AG10803 (cell line): ENCODE results near the gene HES6.

Experiments
- DNase-seq: peaks from one replicate; pipeline ENCODE4 v3.0.0; 2010; ENCODE audit warnings: low read depth
- H3K4me3 ChIP-seq: 2 replicates; pipeline ENCODE4 v1.5.1; 2011; ENCODE audit warnings: mild to moderate bottlenecking, low read length, control low read depth
- TF ChIP-seq, protein P1 (sequence below): conservative IDR thresholded peaks from 2 replicates; pipeline ENCODE4 v1.5.1; 2011; ENCODE audit warnings: mild to moderate bottlenecking, low read length, control low read depth, inconsistent platforms

HES6 gene

DNA sequence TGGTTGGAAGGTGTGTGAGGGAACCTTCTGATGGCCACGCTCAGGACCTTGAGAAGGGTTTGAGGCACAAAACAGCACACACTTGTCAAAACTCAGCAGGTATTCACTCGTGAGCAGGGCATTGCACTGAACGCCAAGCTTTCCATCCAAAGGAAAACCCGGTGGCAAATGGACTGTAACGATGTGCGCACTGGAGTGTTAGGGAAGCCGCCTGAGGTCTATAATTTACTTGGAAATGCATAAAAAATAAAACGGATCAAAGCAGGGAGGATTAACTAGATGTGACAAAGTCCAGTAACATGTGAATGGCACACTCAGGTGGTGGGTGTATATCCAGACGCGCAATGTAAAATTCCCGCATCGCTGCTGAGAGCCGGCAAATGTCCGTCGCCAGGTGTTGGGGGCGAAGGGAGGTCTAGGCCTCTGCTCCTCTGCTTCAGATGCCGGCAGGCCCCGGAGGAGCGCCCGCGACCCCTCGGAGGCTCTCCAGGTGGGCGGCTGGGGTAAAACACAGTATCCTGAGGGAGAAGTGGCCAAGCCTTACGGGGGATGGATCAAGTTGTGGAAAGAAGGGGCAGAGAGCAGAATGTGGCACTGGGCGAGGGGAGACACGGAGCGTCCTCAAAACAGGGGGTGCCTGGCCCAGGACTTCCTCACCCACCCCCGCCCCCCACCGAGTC is 15.3 kb downstream of the HES6 start:
- no peak overlapping the region for H3K4me3 ChIP-seq
- DNase-seq, result no peak
- TF ChIP-seq, protein P1, sequence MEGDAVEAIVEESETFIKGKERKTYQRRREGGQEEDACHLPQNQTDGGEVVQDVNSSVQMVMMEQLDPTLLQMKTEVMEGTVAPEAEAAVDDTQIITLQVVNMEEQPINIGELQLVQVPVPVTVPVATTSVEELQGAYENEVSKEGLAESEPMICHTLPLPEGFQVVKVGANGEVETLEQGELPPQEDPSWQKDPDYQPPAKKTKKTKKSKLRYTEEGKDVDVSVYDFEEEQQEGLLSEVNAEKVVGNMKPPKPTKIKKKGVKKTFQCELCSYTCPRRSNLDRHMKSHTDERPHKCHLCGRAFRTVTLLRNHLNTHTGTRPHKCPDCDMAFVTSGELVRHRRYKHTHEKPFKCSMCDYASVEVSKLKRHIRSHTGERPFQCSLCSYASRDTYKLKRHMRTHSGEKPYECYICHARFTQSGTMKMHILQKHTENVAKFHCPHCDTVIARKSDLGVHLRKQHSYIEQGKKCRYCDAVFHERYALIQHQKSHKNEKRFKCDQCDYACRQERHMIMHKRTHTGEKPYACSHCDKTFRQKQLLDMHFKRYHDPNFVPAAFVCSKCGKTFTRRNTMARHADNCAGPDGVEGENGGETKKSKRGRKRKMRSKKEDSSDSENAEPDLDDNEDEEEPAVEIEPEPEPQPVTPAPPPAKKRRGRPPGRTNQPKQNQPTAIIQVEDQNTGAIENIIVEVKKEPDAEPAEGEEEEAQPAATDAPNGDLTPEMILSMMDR, result no peak

DNA sequence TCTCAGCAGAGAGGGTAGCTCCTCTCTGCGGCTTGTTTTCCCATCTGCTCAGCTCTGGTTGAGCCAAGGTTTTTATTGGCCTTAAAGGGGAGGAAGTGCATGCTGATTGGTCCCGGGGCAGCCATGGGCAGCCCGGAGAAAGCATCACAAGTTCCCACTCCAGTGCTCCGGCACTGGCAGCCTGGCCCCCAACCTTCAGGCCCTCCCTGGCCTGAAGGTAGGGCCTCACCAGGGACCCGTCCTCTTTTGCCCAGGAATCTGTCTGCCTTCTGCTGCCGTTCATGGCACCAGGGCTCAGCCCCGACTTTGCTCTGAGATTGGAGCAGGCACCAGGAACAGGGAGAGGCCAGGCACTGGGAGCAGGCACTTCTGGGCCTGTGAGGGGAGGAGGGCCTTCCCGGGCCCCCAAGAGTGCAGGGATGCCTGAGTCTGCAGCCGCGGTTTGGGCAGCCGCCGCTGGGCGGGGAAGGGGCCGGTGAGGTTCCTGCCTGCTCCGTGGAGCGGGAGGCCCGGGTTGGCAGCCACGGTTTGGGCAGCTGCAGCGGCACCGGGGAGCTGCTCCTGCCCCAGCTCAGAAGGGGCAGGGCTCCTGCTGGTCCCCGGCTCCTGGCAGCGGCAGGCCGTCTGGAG is 18.8 kb downstream of the HES6 start:
- peak overlapping the region; percentile 27 for H3K4me3 ChIP-seq
- TF ChIP-seq, protein P1, result no peak
- DNase-seq, result peak; percentile 36

DNA sequence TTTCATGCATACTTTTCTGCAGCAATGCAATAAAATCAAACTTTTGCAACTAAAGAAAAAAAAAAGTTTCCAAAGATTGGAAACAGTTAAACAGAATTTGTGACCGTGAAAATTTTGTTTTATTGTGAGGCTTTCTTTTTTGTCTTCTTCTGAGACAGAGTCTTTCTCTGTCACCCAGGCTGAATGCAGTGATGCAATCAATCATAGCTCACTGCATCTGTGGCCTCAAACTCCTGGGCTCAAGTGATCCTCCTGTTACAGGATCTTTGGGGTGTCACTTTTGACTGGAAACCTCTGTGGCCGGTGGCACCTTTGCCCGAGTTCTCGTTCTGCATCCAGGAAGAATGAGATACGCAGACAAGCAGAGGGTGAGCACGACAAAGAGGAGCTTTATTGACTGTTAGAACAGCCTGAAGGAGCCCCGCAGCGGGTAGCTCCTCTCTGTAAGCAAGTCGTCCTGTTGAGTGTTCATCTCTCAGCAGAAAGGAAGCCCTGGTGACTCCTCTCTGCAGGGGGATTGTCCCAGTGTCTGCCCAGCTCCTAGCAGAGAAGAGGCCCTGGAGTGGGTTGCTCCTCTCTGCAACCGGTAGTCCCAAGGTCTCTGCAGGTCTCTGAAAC is 19.5 kb downstream of the HES6 start:
- TF ChIP-seq, protein P1, result no peak
- H3K4me3 ChIP-seq, result no peak overlapping the region
- DNase-seq, result no peak

DNA sequence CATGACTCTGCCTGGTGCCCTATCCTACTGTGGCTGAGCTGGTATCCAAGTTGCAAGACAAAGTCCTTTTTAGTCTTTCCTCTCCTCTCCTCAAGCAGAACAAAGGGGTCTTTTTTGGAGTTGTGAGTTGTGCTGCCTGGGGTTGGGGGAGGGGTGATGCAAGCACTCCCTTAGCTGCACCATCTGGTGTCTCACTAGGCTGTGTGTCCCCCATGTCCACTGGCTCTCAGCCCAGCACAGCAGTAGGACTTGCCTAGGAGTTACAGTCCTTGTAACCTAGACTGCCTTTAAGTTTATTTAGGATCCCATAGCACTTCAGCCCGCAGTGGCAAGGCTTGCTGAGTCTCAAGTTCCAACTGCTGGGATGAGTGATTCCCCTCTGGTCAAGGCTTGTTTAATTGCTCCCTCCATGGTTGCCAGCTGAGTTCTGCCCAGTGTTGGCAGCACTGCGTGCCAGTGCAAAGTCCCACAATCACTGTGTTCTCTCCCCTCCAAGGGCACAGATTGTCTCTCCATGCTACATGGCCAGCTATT is 23.1 kb downstream of the HES6 start:
- H3K4me3 ChIP-seq, result no peak overlapping the region
- TF ChIP-seq, protein P1, result no peak
- no peak for DNase-seq

DNA sequence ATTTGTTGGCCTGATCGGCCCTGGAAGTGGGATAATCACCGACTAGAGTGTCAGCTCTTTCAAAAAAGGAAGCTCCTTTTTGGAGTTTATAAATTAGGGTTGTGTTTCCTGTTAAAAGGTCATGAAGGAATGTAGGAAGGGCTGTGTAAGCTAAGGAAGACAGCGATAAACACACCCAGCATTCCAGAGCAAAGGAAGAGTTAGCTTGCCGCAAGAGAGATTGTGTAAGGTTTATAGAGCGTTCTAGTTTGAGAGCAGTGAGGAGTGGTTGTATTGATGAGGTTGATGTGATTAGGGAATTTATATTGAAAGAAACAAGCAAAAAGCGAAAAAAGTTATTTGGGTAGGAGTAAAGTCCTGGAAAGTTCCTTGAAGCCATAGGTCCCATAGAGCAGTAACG is 32.8 kb downstream of the HES6 start:
- H3K4me3 ChIP-seq, result no peak overlapping the region
- TF ChIP-seq, protein P1, result no peak
- no peak for DNase-seq

DNA sequence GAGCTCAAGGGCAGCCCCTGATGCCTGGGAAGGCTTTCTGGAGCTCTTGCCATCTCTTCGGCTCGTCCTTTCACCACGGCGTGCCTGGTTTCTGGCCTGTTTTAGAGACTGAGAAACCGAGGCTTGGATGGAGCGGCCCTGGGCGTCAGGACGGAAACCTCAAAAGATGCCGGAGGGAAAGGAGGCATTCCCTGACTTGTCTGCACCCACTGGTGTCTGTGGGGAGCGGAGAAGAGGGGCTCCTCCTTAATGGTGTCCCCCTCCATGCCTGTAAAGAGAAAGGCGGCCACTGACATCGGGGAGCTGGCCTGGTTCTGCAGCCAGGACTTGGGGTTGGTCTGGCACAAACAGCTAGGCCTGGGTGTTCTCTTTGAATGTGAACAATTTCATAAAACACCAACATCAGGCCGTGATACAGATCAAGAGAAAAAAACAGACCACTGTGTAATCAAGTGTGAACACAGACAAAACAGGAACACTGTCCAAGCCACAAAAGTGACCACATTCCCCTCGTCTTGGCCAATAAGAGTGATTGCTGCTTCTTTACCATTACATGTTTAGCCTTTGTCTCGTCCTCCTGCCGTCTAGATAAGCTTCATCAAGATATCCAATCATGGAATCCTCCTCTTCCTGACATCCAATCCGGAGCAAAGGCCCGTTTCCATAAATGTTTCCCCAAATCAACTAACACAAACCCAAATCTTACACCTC is 35.7 kb downstream of the HES6 start:
- peak overlapping the region; percentile 64 for H3K4me3 ChIP-seq
- no peak for DNase-seq
- TF ChIP-seq, protein P1, result no peak
